Panc1 (cell line): ENCODE results near the gene TENT5C. TPM values are rescaled to one million over a fixed set of nuclear protein-coding genes. Genes with fewer than 3 reads are reported as not detected.

Source experiments
- ATAC-seq: fragments of 200-7000 bp; cut with Tn5 transposase; 2 replicates; pipeline ENCODE4 v1.9.1; 2020; ENCODE audit warnings: mild to moderate bottlenecking, moderate library complexity
- BruUV-seq: library from RNA; stranded (reverse); fragments of 400-500 nt; replicated peaks from 2 replicates; lab custom pipeline; 2021; lab: Mats Ljungman, UMichigan
- CTCF ChIA-PET: fragments of 300-600 bp; sonication (Branson Sonifier 250); formaldehyde crosslinking; loops from one replicate; lab custom pipeline; 2022; ENCODE audit warnings: antibody characterized with exemption; lab: Charles Lee
- POLR2A ChIA-PET: fragments of 300-600 bp; sonication (Branson Sonifier 250); formaldehyde crosslinking; loops from one replicate; lab custom pipeline; 2022; ENCODE audit warnings: antibody characterized with exemption; lab: Charles Lee
- DNase-seq: peaks from one replicate; pipeline ENCODE4 v3.0.0-alpha.2; 2010; ENCODE audit warnings: low read depth, low spot score
- H3K27ac ChIP-seq: 2 replicates; pipeline ENCODE4 v1.5.1; 2011; ENCODE audit warnings: mild to moderate bottlenecking, low read length, inconsistent platforms
- H3K27me3 ChIP-seq: fragments of 200-500 bp; sonication (Bioruptor generic); 2 replicates; pipeline ENCODE4 v1.6.0; 2014; ENCODE audit warnings: low read length, inconsistent platforms; ENCODE audit not compliant: control insufficient read depth, insufficient read depth
- H3K36me3 ChIP-seq: fragments of 200-500 bp; sonication (Bioruptor generic); 2 replicates; pipeline ENCODE4 v1.5.1; 2014; ENCODE audit warnings: inconsistent platforms, mild to moderate bottlenecking, low read length, moderate library complexity; ENCODE audit not compliant: control insufficient read depth, insufficient read depth
- H3K4me1 ChIP-seq: 2 replicates; pipeline ENCODE4 v1.5.1; 2011; ENCODE audit warnings: inconsistent platforms, mild to moderate bottlenecking, low read length, moderate library complexity; ENCODE audit not compliant: control insufficient read depth, insufficient read depth
- H3K4me3 ChIP-seq, 2 experiments: 2 replicates each; pipeline ENCODE4 v1.5.1; 2011 to 2012; ENCODE audit warnings: low read depth in 2 of 2, low read length in 2 of 2, mild to moderate bottlenecking in 2 of 2, inconsistent platforms in 1 of 2, moderate library complexity in 1 of 2
- H3K9me3 ChIP-seq: fragments of 200-500 bp; sonication (Bioruptor generic); 2 replicates; pipeline ENCODE4 v1.5.1; 2014; ENCODE audit warnings: low read depth, mild to moderate bottlenecking, inconsistent platforms, low read length, moderate library complexity; ENCODE audit not compliant: control insufficient read depth, insufficient read depth
- POLR2AphosphoS5 ChIP-seq: IDR thresholded peaks from 2 replicates; pipeline ENCODE4 v1.6.1; 2012; ENCODE audit warnings: mild to moderate bottlenecking, low read depth, low read length, moderate library complexity
- SIN3A ChIP-seq: IDR thresholded peaks from 2 replicates; pipeline ENCODE4 v1.6.1; 2012; ENCODE audit warnings: low read depth, mild to moderate bottlenecking, low read length, moderate library complexity, borderline replicate concordance; ENCODE audit not compliant: insufficient read depth
- TCF7L2 ChIP-seq: IDR thresholded peaks from 2 replicates; pipeline ENCODE4 v1.6.1; 2011; ENCODE audit warnings: mild to moderate bottlenecking, low read depth, low read length, inconsistent platforms
- in situ Hi-C: cut with HindIII; loops from 2 replicates; pipeline ENCODE4 v1.10.0; 2016; ENCODE audit warnings: low sequenced_read_pairs, low pct_unique_long_range_greater_than_20kb
- intact Hi-C: fragments of 100-400 bp; cut with micrococcal nuclease; formaldehyde crosslinking; loops from one replicate; pipeline ENCODE4 v1.10.0; 2022; ENCODE audit not compliant: unreplicated experiment
- total RNA-seq: library from RNA; stranded (reverse); gene quantifications from one replicate; pipeline ENCODE4 v1.2.1, GENCODE V29; 2021; ENCODE audit not compliant: unreplicated experiment
- TF ChIP-seq, protein P1 (sequence below), 2 experiments: IDR thresholded peaks; 2 replicates each; pipeline ENCODE4 v1.6.1; 2011 to 2012; ENCODE audit warnings: low read depth in 2 of 2, control low read depth in 1 of 2, low read length in 1 of 2, mild to moderate bottlenecking in 1 of 2, moderate library complexity in 1 of 2; ENCODE audit not compliant: insufficient read depth in 1 of 2
- TF ChIP-seq, protein P2 (sequence below): fragments of 450-650 bp; IDR thresholded peaks from 2 replicates; pipeline ENCODE4 v1.5.1; 2017; ENCODE audit warnings: mild to moderate bottlenecking

The TENT5C gene
- total RNA-seq, 1 experiment from 2014 or later: 8.9 TPM

DNA sequence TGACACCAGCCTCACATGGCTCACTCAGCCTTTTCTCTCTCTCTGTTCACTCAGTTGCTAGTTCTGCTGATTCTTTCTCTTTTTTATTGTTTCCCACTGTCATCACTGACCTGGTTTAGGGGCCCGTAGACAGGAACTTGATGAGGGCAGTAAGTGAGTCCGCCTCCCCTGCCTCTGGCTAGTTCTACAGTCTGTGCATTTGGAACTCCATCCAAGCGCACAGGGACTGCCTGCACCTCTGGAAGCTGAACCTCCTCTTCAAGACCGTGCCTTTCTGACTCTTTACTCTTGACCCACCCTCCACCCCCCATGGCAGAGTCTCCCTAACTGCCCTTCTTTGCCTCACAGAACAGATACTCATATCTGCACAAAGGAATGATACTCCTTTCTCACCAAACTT is 4.2 kb downstream of the TENT5C start:
- DNase-seq (no peak), ATAC-seq (no peak)
- Histone ChIP-seq H3K27ac (peak overlapping the region; percentile 17; the same call in 1 of the 2 replicates), H3K36me3 (no peaks in the 10 kb centered on the region), H3K4me1 (peaks cover 46% of the 10 kb centered on the region), H3K9me3 (no peaks in the 10 kb centered on the region), H3K27me3 (no peaks in the 10 kb centered on the region), H3K4me3 (no peak overlapping the region)
- in situ Hi-C loops: no loop called here
- CTCF ChIA-PET: no interaction called here
- intact Hi-C loops: loop anchor here (5.0 kb wide), 1 partner anchor 142 kb away; no protein-coding TSS in a partner anchor
- TF ChIP-seq POLR2AphosphoS5 (no peak), TCF7L2 (no peak), SIN3A (no peak)
- TF ChIP-seq, protein P1, sequence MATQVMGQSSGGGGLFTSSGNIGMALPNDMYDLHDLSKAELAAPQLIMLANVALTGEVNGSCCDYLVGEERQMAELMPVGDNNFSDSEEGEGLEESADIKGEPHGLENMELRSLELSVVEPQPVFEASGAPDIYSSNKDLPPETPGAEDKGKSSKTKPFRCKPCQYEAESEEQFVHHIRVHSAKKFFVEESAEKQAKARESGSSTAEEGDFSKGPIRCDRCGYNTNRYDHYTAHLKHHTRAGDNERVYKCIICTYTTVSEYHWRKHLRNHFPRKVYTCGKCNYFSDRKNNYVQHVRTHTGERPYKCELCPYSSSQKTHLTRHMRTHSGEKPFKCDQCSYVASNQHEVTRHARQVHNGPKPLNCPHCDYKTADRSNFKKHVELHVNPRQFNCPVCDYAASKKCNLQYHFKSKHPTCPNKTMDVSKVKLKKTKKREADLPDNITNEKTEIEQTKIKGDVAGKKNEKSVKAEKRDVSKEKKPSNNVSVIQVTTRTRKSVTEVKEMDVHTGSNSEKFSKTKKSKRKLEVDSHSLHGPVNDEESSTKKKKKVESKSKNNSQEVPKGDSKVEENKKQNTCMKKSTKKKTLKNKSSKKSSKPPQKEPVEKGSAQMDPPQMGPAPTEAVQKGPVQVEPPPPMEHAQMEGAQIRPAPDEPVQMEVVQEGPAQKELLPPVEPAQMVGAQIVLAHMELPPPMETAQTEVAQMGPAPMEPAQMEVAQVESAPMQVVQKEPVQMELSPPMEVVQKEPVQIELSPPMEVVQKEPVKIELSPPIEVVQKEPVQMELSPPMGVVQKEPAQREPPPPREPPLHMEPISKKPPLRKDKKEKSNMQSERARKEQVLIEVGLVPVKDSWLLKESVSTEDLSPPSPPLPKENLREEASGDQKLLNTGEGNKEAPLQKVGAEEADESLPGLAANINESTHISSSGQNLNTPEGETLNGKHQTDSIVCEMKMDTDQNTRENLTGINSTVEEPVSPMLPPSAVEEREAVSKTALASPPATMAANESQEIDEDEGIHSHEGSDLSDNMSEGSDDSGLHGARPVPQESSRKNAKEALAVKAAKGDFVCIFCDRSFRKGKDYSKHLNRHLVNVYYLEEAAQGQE (IDR thresholded peaks at IDR 0.05; ENCODE audit: insufficient read depth in 1 of 2, low read depth in 2 of 2, low read length in 1 of 2): no peak
- TF ChIP-seq, protein P2, sequence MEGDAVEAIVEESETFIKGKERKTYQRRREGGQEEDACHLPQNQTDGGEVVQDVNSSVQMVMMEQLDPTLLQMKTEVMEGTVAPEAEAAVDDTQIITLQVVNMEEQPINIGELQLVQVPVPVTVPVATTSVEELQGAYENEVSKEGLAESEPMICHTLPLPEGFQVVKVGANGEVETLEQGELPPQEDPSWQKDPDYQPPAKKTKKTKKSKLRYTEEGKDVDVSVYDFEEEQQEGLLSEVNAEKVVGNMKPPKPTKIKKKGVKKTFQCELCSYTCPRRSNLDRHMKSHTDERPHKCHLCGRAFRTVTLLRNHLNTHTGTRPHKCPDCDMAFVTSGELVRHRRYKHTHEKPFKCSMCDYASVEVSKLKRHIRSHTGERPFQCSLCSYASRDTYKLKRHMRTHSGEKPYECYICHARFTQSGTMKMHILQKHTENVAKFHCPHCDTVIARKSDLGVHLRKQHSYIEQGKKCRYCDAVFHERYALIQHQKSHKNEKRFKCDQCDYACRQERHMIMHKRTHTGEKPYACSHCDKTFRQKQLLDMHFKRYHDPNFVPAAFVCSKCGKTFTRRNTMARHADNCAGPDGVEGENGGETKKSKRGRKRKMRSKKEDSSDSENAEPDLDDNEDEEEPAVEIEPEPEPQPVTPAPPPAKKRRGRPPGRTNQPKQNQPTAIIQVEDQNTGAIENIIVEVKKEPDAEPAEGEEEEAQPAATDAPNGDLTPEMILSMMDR: no peak
- no TSS peak for BruUV-seq
- POLR2A ChIA-PET: interaction anchor here (0.6 kb wide), 1 partner anchor 46 kb away, joined by 3 read pairs; no protein-coding TSS in a partner anchor

DNA sequence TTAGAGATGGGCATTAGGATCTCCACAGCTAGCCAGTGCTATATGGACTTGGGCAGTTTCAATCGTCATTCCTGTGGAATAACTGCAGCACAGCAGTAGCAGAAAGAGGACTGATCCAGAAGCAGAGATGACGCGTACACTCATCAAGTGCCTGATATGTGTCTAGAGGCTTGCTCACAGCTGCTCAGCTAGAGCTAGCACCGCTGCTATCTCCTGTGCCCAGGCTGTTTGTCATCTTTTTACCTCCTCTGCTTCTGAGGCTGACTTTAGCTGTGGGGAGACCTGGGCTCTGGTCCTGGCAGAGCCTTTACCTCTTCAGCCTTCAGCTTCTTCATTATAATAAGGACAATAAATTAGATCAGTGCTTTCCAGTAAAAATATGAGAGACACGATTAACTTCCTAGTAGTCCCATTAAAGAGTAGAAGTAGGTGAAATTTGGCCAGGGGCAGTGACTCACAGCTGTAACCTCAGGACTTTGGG is 5.3 kb downstream of the TENT5C start:
- intact Hi-C loops (loop anchor here (5.0 kb wide), 1 partner anchor 141 kb away; no protein-coding TSS in a partner anchor), in situ Hi-C loops (no loop called here)
- no peaks in the 10 kb centered on the region for H3K27me3 ChIP-seq
- ChIA-PET CTCF (no interaction called here), POLR2A (no interaction called here)
- no peaks in the 10 kb centered on the region for H3K36me3 ChIP-seq
- no peak for ATAC-seq
- no TSS peak for BruUV-seq
- no peak overlapping the region for H3K4me3 ChIP-seq
- H3K27ac ChIP-seq: 0 out of 2 replicates have a peak overlapping the region, but pooled peaks have one; percentile 17
- TF ChIP-seq TCF7L2: no peak
- TF ChIP-seq SIN3A: no peak
- TF ChIP-seq, protein P1 (IDR thresholded peaks at IDR 0.05; ENCODE audit: insufficient read depth in 1 of 2, low read depth in 2 of 2, low read length in 1 of 2): no peak
- TF ChIP-seq, protein P2: no peak
- no peak for TF ChIP-seq POLR2AphosphoS5
- DNase-seq: no peak
- H3K4me1 ChIP-seq: peaks cover 46% of the 10 kb centered on the region
- H3K9me3 ChIP-seq: no peaks in the 10 kb centered on the region
